Cortex of kidney (tissue), 1 donor: Measurements from ENCODE around the gene BRIP1.

ENCODE experiments used
- DNase-seq: peaks from one replicate; lab custom pipeline; 2025; lab: John Stamatoyannopoulos, UW

The BRIP1 gene

DNA sequence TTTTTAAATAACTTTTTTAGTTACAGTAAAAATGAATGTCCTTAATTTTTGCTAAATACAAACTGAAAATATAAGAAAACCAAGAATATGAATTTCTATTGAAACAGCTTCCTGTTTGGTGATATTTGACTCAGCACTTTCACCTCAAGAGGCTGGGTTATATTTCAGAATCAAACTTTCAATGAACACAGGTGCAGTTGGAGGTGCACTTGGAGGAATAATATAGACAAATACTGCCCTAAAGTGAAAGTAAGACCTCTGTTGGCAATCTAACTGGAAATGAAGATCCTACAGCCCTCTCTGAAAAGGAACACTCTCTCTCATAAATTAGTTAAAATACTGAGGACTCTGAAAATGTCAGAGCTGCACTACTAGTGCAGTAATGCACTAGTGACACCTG is 106.2 kb downstream of the BRIP1 start:
- no peak for DNase-seq

DNA sequence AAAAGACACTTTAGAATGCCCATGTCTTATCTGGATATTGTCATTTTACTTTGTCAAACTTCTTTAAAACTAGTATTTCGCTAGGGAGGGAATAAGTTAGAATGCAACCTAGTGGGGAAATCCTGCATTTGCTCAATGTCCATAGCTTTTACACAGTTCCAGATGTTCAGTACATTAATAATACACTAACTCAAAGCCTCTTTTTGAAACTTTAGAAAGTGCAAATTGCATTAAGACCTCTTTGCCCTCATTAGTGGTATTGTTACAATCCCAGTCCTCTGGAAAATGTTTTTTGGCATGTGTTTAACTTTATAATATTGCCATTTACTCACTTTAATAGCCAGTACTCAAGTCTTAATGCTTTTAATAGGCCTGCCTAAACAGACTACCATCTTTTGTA is 106.8 kb downstream of the BRIP1 start:
- no peak for DNase-seq

DNA sequence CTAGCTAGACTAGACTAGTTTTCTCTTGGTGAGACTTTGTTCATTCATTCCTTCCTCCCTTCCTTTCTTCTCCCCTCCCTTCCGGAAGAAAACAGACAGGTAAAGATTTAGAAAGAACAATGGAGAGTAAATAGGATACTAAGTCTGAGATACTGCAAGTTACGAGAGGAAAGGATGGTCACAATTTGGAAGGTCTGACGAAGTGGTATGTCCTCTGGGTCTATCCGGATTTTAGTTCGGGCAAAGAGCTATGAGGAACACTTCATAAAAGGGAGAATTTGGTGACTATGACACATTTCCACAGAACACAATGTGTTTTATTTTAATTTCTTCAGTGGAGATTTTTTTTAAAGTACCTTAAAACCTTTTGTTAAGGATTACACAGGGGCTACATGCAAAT is 107.7 kb downstream of the BRIP1 start:
- no peak for DNase-seq

DNA sequence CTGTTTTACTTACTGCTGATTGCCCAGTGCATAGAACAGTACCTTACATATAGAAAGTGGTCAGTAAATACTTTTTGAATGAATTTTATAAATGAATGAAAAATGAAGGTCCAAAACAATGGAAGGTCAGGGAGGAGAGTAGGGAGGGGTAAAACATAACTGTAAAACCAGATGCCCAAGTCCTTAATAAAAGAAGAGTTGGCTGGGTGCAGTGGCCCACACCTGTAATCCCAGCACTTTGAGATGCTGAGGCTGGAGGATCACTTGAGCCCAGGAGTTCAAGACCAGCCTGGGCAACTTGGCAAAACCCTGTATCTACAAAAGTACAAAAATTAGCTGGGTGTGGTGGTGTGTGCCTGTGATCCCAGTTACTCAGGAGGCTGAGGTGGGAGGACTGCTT is 108.2 kb downstream of the BRIP1 start:
- no peak for DNase-seq

DNA sequence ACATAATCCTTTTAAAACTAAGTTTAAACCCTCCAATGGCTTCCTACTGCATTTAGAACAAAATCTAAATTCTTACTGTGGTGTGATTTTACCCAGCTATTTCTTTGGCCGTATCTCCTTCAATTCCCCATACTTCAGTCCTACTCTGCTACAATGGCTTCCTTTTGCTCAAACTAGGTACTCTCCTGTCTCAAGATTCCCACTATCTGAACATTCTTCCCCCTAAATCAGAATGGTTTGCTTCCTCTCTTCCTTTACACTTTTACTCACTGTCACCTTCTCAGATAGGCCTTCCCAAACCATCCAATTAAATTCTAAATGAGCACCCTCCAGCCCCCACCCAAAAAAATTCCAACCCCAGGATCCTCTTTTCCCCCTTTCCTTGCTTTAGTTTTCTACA is 109.2 kb downstream of the BRIP1 start:
- no peak for DNase-seq

DNA sequence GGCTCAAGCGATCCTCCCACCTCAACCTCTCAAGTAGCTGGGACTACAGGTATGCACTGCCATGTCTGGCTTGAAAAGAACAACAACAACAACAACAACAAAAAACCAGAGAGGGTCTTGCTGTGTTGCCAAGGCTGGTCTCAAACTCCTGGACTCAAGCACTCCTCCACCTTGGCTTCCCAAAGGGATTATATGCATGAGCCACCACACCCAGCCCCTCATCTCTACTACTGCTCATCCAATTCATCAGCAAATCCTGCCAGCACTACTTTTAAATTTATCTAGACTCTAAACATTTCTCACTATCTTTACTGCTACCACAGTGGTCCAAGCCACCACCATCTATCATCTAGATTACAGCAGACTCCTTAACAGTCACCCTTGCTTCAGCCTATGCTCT is 109.6 kb downstream of the BRIP1 start:
- DNase-seq, result no peak

DNA sequence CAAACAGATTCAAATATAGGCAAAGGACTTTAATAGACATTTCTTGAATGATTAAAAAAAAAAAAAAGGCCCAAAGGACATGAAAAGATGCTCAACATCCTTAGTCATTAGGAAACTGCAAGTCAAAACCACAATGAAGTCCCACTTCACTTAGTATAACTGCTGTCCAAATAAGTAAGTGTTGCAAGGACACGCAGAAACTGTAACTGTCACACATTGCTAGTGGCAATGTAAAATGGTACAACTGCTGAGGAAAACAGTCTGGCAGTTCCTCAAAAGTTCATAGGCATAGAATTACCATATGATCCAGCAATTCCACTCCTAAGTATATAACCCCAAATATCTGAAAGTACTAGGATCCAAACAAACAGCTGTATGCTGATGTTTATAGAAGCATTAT is 112.7 kb downstream of the BRIP1 start:
- DNase-seq, result no peak

DNA sequence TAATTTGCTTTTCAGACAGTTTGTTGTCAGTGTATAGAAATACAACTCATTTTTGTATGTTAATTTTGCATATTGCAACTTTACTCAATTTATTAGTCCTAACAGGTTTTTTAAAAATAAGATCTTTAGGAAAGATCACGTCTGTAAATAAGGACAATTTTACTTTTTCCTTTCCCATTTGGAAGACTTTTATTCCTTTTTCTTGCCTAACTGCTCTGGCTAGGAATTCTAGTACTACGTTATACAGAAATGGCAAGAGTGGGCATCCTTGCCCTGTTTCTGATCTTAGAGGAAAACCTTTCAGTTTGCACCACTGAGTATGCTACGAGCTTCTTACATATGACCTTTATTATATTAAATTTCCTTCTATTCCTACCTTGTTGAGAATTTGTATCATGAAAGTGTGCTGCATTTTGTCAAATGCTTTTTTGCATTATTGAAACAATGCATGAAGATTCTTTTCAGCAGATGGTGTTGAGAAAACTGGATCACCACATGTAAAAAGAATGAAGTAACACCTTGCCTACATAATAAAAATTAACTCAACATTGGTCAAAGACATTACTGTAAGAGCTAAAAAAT is 113.4 kb downstream of the BRIP1 start:
- no peak for DNase-seq

DNA sequence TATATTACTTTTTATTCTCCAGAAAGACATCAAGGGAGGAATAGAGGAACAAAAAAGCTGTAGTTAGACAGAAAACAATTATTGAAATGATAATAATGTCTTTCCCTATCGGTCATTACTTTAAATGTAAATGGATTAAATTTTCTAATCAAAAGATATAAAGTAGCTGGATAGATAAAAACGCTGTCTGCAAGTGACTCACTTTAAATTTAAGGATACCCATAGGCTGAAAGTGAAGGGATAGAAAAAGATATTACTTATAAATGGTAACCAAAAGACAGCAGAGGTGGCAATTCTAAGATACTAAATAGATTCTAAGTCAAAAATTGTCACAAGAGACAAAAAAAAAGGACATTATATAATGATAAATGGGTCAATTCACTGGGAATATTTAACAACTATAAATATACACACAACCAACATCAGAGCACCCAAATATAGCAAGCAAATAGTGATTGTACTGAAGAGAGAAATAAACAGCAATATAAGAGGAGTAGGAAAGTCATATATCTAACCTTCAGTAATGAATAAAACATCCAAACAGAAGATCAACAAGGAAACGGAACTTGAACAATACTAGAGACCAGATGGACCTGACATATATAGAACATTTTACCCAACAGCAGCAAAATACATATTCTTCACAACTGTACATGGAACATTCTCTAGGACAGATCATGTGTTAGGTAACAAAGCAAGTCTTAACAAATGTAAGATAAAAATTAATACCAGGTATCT is 116.9 kb downstream of the BRIP1 start:
- no peak for DNase-seq

DNA sequence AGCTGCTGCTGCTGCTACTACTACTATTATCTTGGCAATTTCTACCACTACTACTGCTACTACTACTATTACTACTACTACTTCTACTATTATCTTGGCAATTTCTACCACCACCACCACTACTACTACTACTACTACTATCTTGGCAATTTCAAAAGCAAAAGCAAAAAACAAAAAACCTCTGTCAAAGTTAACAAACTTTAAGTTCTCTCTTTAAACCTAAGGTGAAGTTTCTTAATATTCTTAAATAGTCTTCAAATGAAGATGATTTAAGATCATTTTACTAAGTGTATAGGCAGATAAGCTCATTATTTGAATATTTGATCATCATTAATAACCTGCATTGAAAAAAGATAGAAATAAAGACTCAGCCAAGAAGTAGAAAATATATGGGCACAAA is 118.5 kb downstream of the BRIP1 start:
- DNase-seq, result no peak

DNA sequence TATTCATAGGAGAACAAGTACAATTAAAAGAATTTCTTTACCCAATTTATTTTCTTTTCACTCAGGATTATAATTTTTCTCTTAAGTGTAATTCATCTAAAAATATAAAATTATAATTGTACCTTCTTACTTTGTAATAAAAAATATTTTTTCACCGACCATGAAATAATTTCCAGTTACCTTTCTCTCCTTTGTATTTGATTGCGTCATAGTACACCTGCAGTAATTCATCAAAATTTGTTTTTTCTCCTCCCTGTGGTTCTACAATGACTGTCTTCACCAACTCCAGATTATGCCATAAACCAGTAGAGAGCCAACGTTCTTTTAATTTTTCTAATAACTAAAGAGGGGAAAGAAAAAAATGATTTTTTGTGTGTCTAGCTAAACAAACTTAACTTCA is 119.1 kb downstream of the BRIP1 start:
- DNase-seq, result no peak

DNA sequence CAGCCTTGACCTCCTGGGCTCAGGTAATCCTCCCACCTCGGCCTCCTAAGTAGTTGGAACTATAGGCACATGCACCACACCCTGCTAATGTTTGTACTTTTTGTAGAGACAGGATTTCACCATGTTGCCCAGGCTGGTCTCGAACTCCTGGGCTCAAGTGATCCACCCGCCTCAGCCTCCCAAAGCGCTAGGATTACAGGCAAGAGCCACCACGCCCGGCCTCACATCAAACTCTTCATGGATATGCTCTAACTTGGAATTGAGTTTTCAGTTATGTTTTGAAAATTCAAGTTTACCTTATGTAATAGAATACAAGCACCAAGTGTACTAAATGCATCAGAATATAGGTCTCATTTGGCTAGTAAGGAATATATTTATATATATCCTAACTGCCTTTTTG is 119.6 kb downstream of the BRIP1 start:
- DNase-seq, result no peak

DNA sequence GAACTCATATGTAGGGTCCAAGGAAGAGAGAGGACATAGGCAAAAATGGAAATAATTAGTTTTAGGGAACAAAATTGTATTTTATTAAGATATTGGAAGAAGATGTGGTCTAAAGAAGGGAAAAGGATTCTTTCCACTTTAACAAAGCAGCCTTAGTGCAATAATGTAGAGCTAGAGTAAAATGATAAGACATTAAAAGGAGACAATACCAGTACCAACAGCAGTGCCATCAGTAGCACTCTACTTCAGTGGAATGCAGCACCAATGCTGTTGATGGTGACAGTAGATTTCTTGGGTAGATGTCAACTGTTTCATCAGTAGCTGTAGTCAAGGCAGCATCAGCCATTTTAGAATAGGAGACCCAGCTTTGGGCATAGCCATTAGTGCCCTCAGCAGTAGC is 124.3 kb downstream of the BRIP1 start:
- DNase-seq, result no peak

DNA sequence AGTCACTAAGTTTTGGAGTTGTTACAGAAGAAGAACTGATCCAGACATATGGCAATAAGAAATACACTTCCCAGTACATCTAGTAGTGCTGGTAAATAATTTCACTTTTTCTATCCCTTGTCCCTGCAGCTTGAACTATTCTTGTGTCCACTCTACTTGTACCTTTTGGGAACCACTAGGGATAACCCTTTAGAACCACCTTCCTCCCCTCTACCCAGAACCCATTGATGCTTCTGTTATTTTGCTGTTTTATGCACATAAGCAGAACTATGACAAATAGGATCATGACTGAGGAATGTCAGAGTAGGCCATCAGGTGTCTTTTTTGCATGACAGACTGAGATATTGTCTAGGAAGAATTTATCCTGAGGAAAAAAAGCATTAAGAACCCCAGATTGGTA is 125.1 kb downstream of the BRIP1 start:
- DNase-seq, result no peak

DNA sequence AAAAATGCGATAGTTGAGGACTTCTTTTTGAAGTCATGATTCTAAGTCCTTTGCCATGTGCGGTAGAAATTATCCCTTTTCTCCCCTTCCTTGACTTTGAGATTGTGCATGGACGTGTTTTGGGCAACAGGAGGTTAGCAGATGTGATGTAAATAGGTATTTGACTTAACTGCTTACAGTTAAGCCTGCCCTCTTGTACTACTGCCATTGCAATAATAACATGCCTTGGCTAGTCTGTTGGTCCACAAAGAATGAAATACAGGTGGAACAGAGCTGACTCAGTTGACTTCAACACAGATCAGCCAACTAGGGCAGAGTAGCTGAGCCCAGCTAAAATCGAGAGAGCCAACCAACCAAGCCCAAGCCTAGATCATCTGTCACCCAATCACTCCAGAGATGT is 125.5 kb downstream of the BRIP1 start:
- no peak for DNase-seq

DNA sequence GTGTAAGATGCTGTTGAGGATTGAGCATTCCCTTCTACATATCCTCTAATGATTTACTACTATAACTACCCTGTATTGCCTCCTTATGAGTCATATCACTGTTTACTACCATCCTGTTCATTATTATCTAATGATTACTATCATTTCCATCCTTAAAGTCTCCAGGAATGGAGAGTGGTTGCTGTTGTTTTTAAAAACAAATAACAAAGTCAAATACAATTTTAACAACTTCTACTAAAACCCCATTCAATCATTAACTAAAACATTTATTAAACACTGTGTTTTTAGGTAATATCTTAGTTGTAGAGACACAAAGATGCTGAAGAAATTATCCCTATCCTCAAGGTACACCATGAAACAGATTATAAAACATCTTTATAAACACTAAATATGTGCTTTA is 126.9 kb downstream of the BRIP1 start:
- no peak for DNase-seq

DNA sequence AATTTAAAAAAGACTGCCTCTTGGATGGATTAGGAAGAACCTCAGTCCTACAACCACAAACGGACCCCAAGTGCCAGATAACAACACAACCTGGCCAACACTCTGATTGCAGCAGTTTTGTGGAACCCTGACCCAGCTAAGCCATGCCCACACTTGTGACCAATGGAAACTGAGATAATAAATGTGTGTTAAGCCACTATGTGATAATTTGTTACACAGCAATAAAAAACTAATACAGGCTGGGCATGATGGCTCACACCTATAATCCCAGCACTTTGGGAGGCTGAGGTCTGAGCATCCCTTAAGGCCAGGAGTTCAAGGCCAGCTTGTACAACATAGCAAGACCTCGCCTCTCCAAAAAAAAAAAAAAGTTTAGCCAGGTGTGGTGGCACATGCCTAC is 127.5 kb downstream of the BRIP1 start:
- DNase-seq, result no peak

DNA sequence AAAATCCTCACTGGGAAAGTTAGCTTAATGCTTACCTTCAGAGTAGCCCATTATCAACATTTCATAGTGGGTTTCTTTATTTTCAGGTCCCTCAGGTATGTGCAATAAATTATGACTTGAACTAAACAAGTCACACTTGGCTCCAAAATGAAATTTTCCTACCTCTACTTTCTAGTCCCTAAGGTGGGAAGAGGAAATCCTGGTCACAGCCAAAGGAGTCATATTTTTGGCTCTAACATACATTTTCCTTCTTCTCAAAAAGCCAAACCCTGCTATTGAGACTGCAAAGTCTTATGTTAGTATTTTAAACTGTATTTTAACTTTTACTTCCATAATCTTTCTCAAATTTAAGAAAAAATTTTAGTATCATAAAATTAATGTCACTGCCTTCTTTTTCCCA is 128.9 kb downstream of the BRIP1 start:
- no peak for DNase-seq

DNA sequence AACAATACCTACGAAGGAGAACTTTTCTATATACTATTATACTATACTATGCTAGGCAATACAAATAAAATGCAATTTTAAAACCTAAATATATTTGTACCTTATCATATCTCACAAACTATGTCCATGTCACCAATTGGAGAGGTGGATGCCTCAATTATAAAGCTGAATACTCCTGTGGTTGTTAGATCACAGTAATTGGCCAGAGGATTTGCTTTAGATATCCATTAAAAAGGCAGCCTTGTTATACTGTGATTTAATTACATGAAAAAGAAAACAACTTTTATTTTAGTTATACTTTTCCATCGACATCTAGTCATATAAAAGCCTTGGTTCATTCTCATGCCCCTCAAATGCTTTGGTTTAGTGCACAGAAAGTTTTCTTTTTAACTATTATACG is 129.3 kb downstream of the BRIP1 start:
- no peak for DNase-seq

DNA sequence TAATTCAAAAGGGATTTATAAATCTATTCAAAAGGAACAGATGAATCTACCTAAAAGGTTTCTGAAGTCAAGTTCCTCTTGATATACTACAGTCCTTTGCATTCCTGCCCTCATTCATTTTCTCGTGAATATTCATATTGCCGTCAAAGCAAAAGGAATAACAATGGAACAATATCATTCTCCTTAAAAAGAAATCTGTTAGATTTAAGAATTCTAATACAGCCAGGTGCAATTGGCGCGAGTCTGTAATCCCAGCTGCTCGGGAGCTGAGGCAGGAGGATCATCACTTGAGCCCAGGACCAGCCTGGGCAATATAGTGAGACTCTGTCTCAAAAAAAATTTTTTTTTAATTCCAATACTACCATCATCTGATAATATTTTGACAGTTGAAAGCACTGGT is 130.3 kb downstream of the BRIP1 start:
- DNase-seq, result no peak

DNA sequence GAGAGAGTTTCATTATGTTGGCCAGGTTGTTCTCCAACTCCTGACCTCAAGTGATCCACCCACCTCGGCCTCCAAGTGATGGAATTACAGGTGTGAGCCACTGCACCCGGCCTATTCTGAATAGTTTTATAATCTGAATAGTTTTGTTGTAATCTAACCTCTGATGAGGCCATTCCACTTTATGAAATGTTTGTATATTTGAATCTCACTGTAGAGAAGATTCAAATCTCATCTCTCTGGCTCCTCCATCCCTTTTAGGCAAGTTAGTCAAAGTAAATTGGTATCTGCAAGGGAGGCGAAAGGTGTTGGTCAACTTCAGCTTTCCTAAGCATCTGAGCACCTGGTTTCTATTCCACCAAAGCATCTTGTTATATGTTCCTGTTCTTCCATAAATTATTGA is 131.2 kb downstream of the BRIP1 start:
- DNase-seq, result no peak

DNA sequence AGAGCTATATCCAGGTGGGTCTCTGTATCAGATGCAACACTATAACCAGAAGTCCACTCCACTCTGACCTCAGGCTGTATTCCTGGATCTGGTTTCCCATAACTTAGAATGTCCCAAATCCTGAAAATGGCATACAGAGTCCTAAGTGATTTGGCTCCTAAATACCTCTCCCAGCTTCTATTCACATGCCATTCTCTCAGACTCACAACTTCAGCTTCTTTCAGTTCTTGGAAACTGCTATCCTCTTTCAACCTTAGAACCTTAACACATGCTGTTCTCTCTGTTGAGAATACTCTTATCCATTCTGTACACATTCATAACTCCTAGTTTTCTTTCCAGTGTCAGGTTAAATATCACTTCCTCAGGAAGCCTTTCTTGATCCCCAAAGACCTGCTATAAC is 132.0 kb downstream of the BRIP1 start:
- no peak for DNase-seq

DNA sequence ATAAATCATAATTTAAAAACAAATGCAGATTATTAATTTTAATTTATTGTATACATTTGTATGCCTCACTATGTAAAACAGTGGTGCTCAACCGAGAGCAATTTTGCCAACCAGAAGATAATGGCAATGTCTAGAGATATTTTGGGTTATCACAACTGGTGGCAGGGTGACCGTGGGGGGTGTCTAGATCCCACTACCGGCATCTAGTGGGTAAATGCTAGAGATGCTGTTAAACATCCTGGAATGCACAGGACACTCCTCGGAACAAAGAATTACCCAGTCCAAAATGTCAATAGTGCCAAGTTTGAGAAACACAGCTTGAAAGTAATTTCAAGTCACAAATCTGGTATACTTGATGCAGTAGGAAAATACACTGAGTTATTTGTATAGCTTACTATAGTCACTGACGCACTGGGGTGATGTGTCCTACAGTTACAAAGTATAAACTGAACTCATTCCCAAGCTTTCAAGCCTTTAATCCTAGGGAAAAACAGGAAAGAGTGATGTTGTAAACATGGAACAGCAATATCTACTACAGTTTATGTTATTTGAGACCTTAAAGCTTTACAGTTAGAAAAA is 133.5 kb downstream of the BRIP1 start:
- no peak for DNase-seq

DNA sequence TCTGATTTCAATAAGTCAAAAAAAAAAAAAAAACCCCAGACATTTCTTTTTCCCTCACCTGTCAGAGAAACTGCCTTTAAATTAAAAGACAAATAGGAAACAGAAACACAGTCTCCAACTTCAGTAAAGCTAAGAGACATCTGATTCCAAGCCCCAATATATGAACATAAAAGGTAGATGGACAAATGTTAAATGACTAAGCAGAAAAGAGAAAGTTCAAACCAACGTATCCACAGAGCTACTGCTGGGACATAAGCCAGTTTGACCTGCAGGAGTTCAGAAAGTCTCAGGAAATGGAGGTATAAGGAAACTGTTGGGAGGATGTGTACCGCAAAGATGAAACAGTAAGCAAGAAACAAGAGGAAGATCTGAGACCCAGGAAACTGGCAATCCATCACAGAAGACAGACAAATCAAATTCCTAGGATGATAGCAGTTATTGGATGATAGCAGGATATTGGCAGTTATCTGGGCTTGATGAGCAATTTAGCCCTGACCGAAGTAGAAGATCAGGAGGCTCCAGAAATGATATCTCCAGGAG is 135.0 kb downstream of the BRIP1 start:
- DNase-seq, result no peak
